ENCODE measurements around the gene PPP4R1. TPM values are rescaled to one million over a fixed set of nuclear protein-coding genes. Genes with fewer than 3 reads are reported as not detected.

PPP4R1 gene, protein sequence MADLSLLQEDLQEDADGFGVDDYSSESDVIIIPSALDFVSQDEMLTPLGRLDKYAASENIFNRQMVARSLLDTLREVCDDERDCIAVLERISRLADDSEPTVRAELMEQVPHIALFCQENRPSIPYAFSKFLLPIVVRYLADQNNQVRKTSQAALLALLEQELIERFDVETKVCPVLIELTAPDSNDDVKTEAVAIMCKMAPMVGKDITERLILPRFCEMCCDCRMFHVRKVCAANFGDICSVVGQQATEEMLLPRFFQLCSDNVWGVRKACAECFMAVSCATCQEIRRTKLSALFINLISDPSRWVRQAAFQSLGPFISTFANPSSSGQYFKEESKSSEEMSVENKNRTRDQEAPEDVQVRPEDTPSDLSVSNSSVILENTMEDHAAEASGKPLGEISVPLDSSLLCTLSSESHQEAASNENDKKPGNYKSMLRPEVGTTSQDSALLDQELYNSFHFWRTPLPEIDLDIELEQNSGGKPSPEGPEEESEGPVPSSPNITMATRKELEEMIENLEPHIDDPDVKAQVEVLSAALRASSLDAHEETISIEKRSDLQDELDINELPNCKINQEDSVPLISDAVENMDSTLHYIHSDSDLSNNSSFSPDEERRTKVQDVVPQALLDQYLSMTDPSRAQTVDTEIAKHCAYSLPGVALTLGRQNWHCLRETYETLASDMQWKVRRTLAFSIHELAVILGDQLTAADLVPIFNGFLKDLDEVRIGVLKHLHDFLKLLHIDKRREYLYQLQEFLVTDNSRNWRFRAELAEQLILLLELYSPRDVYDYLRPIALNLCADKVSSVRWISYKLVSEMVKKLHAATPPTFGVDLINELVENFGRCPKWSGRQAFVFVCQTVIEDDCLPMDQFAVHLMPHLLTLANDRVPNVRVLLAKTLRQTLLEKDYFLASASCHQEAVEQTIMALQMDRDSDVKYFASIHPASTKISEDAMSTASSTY
- 10 to 100 TPM; 23.0 to 23.6 TPM for total RNA-seq

DNA sequence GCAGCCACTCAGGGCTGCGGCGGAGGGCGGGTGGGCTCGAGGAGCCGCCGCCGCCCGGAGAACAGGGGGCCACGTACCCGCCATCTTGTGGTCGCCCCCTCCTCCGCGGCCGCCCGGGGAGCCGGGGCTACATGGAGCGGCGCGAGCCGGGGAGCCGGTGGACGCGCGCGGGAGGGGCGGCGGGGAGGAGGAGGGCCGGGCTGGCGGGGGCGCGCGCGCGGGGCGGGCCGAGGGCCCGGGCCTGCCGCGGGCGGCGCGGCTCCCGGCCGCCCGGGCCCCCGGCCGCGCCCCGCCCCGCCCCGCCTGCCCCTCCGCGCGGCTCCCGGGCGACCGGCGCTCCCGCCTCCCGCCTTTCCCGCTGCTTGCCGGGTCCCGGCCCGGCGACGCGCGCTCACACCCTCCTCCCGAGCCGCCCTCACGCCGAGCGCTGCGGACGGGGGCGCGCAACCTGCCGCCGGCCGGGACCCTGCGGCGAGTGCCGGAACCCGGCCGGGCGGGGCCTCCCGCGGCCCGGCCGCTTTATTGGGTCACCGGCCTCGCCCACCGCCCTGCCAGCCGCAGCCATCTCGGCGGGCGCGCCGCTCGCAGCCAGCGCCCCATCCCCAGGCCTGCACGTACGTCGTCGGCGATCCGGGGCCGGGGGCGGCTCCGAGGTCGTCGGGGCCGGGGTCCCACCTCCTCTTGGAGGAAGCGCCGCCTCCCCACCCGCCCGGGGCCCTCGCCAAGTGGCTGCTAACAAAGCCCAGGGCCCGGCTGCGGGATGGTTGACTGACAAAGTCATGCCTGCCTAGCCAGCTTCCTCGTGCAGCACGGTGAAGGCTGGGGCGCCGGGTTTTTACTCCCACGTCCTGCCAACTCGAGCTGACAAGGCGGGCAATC lies at the start of gene PPP4R1:
Gene PPP4R1, minus strand, starts transcription at position 159 of the 879 bp plus-strand sequence. Its CDS starts 75 bp downstream, at position 84.
- Mint-ChIP-seq H3K27me3 (ENCODE audit: low read depth) (no peaks in the 10 kb centered on the region), H3K9me3 (no peaks in the 10 kb centered on the region), H3K36me3 (ENCODE audit: low read depth) (peaks cover 8% of the 10 kb centered on the region), H3K27ac (peak within 1 kb of the TSS; percentile 77), H3K4me1 (ENCODE audit: low read depth) (peaks cover 29% of the 10 kb centered on the region), H3K4me3 (peak within 1 kb of the TSS; percentile 93)
- DNase-seq, result peak; percentile 71
- intact Hi-C loops (cut with micrococcal nuclease), result loop anchor here (5.0 to 10.0 kb wide), 6 partner anchors 60 to 1002 kb away; partner anchors contain the start of genes ANKRD12, NAPG and NDUFV2
- CTCF ChIA-PET, result interaction anchor here (1.1 kb wide), 1 partner anchor 22 kb away, joined by 3 read pairs; no protein-coding TSS in a partner anchor

DNA sequence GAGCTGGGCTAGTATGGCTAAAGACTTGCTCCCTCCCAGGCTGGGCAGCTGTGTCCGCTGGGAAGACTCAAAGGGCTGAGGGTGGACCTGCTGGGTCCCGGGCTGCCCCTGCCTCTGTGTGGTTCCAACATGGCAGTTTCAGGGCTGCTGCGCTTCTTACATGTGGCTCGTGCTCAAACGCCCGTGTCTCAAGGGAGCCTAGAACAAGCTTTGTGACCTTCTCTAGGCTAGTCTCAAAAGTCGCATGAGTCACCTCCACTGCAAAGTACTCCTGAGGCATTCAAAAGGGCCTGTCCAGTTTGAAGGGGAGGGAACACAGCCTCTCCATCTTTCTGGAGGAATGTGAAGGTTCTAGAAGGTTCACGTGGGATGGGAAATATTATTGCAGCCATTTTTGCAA lies 49.0 kb upstream of the PPP4R1 start:
- DNase-seq, result no peak
- Mint-ChIP-seq H3K36me3 (ENCODE audit: low read depth) (no peaks in the 10 kb centered on the region), H3K9me3 (no peaks in the 10 kb centered on the region), H3K27ac (no peak overlapping the region), H3K4me3 (no peak overlapping the region), H3K4me1 (ENCODE audit: low read depth) (no peaks in the 10 kb centered on the region), H3K27me3 (ENCODE audit: low read depth) (no peaks in the 10 kb centered on the region)
- intact Hi-C loops (cut with micrococcal nuclease), result no loop called here
- CTCF ChIA-PET, result no interaction called here

DNA sequence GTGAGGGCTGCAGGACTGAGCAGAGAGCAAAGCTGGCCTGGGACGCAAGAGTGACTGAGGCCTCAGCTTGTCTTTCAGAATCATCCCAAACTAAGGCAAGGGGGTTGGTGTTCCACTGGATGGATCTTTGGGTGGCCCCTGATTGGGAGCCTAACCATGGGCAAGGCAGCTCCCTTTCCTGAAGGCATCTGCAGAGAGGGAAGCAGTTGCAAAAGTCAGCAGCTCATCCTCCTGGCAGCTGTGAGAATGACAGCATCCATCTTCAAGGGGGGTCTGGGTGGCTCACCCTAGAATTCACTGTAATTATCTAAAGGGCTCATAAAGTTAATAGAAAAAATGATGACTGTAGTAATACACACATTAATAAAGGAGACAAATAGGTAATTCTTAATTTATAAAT lies 47.2 kb upstream of the PPP4R1 start:
- no peak overlapping the region for H3K27ac Mint-ChIP-seq
- H3K9me3 Mint-ChIP-seq, result no peaks in the 10 kb centered on the region
- H3K27me3 Mint-ChIP-seq (ENCODE audit: low read depth), result no peaks in the 10 kb centered on the region
- DNase-seq, result no peak
- intact Hi-C loops (cut with micrococcal nuclease), result no loop called here
- H3K4me3 Mint-ChIP-seq, result no peak overlapping the region
- H3K4me1 Mint-ChIP-seq (ENCODE audit: low read depth), result no peaks in the 10 kb centered on the region
- no peaks in the 10 kb centered on the region for H3K36me3 Mint-ChIP-seq (ENCODE audit: low read depth)
- CTCF ChIA-PET, result no interaction called here

DNA sequence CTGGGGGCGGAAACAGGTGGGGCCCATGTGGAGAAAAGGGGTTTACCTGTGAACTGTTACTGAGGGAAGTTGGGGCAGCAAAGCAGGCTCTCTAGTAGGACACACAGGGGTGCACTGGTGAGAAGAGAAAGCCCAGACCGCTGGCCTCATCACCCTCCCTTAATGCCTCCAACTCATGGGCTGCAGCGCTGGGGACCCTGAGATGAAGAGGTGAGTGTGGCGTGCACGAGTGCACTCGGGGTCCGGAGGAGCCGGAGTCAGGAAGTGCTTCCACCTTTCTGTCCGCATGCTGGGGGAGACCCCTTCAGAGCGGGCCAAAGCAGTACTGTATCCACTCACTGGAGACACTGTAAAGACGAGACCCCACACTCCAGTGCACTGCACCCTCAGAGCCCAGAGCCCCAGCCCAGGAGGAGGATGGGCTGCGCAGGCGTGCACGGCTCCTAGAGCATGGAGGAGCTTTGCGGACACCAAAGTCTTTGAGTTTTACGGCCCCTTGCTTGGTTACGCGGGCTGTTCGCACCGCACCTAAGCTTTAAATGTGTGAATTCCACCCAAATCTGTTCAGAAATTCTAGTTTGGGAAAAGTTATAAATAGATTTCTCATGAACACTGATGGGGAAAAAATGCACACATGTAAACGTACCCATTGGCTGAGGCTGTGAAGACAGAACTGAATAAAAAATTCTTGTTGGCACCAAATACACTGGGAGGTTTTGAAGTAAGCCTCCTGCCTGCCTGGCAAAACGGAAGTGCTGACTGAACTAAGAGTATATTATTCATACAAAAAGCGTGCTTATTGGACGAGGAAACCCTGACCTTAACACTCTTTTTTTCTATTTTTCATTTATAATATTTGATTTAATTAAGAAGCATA lies 45.4 kb upstream of the PPP4R1 start:
- CTCF ChIA-PET, result no interaction called here
- no peak for DNase-seq
- H3K36me3 Mint-ChIP-seq (ENCODE audit: low read depth), result no peaks in the 10 kb centered on the region
- H3K27ac Mint-ChIP-seq, result no peak overlapping the region
- H3K9me3 Mint-ChIP-seq, result no peaks in the 10 kb centered on the region
- intact Hi-C loops (cut with micrococcal nuclease), result no loop called here
- H3K27me3 Mint-ChIP-seq (ENCODE audit: low read depth), result no peaks in the 10 kb centered on the region
- H3K4me1 Mint-ChIP-seq (ENCODE audit: low read depth), result no peaks in the 10 kb centered on the region
- no peak overlapping the region for H3K4me3 Mint-ChIP-seq

DNA sequence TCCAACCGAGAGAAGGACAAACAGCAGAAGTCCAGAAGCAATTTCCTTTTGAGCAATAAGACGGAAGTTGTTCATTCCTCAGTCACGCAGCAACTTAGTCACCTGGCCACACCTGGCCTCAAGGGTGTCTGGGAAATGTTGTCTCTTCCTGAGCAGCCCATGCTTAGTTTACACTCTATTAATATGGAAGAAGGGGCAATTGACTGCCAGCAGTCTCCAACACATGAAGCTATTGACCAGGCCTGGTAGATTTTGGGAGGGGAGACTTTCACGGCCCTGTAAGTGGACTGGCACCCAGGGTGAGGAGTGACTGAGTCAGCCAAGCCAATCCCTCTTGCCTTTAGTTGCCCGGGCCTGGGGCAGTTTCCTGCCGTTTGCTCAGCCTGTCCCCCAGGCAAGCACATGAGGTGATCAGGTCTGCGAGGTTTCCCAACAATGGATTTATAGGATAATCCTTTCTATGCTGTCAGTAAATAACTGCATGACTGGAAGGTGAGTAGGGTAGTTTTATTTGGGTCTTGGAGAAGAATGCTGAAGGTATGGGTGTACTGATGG lies 43.8 kb upstream of the PPP4R1 start:
- Mint-ChIP-seq H3K9me3 (no peaks in the 10 kb centered on the region), H3K36me3 (ENCODE audit: low read depth) (no peaks in the 10 kb centered on the region), H3K27ac (no peak overlapping the region), H3K27me3 (ENCODE audit: low read depth) (no peaks in the 10 kb centered on the region), H3K4me1 (ENCODE audit: low read depth) (no peaks in the 10 kb centered on the region), H3K4me3 (no peak overlapping the region)
- DNase-seq, result no peak
- intact Hi-C loops (cut with micrococcal nuclease), result no loop called here
- CTCF ChIA-PET, result no interaction called here

GRCh38 chr18:9655232-9655767 lies 40.9 kb upstream of the PPP4R1 start:
- H3K36me3 Mint-ChIP-seq (ENCODE audit: low read depth), result no peaks in the 10 kb centered on the region

DNA sequence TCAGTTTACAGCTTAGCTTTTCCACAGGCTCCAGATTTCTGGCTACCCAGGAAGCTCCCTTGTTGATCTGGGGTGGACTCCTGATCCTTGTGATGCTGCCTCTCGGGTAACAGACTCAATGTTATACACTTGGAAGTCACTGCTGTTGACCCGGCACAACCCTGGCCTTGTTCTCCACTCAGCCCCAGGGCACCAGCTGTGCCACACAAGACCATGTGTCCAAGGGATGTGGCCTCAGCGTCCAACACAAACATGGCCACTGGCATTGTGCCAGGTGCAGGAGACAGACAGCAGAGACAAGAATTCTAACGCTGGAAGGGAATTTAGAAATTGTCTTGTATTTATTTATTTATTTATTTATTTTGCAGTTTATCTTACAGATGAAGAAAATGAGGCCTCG lies 39.0 kb upstream of the PPP4R1 start:
- H3K36me3 Mint-ChIP-seq (ENCODE audit: low read depth), result no peaks in the 10 kb centered on the region
- intact Hi-C loops (cut with micrococcal nuclease), result no loop called here
- H3K9me3 Mint-ChIP-seq, result no peaks in the 10 kb centered on the region
- CTCF ChIA-PET, result no interaction called here
- H3K27ac Mint-ChIP-seq, result no peak overlapping the region
- H3K4me3 Mint-ChIP-seq, result no peak overlapping the region
- no peak for DNase-seq
- H3K4me1 Mint-ChIP-seq (ENCODE audit: low read depth), result no peaks in the 10 kb centered on the region
- H3K27me3 Mint-ChIP-seq (ENCODE audit: low read depth), result no peaks in the 10 kb centered on the region

More at GRCh38 chr18:9655232-9655767, 40.9 kb upstream of the PPP4R1 start:
- Mint-ChIP-seq H3K9me3 (no peaks in the 10 kb centered on the region), H3K27ac (no peak overlapping the region), H3K27me3 (ENCODE audit: low read depth) (no peaks in the 10 kb centered on the region), H3K4me1 (ENCODE audit: low read depth) (no peaks in the 10 kb centered on the region), H3K4me3 (no peak overlapping the region)
- DNase-seq, result no peak
- CTCF ChIA-PET, result no interaction called here
- intact Hi-C loops (cut with micrococcal nuclease), result no loop called here

DNA sequence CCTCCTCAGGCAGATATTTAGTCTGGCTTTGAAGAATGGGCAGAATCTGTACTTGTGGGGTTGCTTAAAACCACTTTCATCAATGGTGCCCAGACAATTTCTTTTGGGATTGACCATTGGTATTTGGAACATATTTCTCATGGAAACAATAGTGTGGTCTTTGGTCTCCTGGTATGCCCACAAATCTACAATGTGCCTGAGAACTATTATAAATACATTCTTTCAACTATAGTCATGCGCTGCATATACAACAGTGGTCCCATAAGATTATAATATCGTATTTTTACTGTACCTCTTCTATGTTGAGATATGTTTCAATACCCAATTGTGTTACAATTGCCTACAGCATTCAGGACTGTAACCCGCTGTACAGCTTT lies 34.8 kb upstream of the PPP4R1 start:
- no peaks in the 10 kb centered on the region for H3K27me3 Mint-ChIP-seq (ENCODE audit: low read depth)
- CTCF ChIA-PET, result interaction anchor here (0.6 kb wide), 1 partner anchor 131 kb away, joined by 4 read pairs; no protein-coding TSS in a partner anchor
- no peaks in the 10 kb centered on the region for H3K9me3 Mint-ChIP-seq
- no peaks in the 10 kb centered on the region for H3K4me1 Mint-ChIP-seq (ENCODE audit: low read depth)
- H3K36me3 Mint-ChIP-seq (ENCODE audit: low read depth), result no peaks in the 10 kb centered on the region
- intact Hi-C loops (cut with micrococcal nuclease), result no loop called here
- no peak overlapping the region for H3K4me3 Mint-ChIP-seq
- no peak overlapping the region for H3K27ac Mint-ChIP-seq
- no peak for DNase-seq

- Mint-ChIP-seq H3K4me3 (no peak overlapping the region), H3K27ac (no peak overlapping the region), H3K27me3 (ENCODE audit: low read depth) (no peaks in the 10 kb centered on the region), H3K4me1 (ENCODE audit: low read depth) (no peaks in the 10 kb centered on the region), H3K9me3 (no peaks in the 10 kb centered on the region), H3K36me3 (ENCODE audit: low read depth) (no peaks in the 10 kb centered on the region)
- intact Hi-C loops (cut with micrococcal nuclease), result no loop called here
- DNase-seq, result no peak
- CTCF ChIA-PET, result interaction anchor here (0.6 kb wide), 1 partner anchor 131 kb away, joined by 4 read pairs; no protein-coding TSS in a partner anchor
These were observed 34.2 kb upstream of the PPP4R1 start for GRCh38 chr18:9648431-9649163.

GRCh38 chr18:9647496-9648323 lies 33.4 kb upstream of the PPP4R1 start:
- no peak overlapping the region for H3K27ac Mint-ChIP-seq
- H3K27me3 Mint-ChIP-seq (ENCODE audit: low read depth), result peaks cover 3% of the 10 kb centered on the region
- no peak overlapping the region for H3K4me3 Mint-ChIP-seq
- H3K9me3 Mint-ChIP-seq, result no peaks in the 10 kb centered on the region
- intact Hi-C loops (cut with micrococcal nuclease), result no loop called here
- CTCF ChIA-PET, result interaction anchor here (1.0 kb wide), 1 partner anchor 18 kb away, joined by 4 read pairs; no protein-coding TSS in a partner anchor
- H3K36me3 Mint-ChIP-seq (ENCODE audit: low read depth), result no peaks in the 10 kb centered on the region
- DNase-seq, result no peak
- H3K4me1 Mint-ChIP-seq (ENCODE audit: low read depth), result no peaks in the 10 kb centered on the region
